ENCODE results near the gene SUB1.
"Not testable (repeated sequence)": the region's sequence is repeated elsewhere in the genome, so short reads cannot be mapped to it uniquely, and the experiment has no call there.

Gene SUB1

DNA sequence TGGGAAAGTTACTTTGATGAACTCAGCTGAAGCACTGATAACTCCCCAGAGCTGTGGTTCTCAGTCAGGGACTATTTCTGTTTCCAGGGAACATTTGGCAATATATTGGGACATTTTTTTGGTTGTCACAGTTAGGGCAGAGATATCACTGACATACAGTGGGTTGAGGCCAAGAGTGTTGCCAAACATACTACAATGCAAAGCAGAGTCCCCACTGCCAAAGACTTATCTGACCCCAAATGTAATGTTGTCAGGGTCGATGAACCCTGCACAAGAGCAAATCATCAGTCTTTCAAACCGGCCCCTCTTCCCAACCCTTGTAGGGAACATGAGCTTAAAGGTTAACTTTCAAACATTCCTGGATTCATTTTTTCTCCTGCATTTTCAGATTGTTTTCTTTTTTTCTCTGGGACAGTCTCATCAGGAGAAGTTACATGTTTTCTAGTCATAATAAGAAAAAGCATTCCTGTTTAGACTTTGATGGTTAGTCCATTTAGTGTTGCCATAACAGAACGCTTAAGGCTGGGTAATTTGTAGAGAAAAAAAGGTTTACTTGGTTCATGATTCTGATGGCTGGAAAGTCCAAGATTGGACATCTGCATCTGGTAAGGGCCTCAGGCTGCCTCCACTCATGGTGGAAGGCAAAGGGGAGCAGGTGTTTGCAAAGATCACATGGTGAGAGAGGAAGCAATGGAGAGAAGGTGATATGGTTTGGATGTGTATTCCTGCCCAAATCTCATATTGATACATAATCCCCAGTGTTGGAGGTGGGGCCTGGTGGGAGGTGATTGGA, 18.8 kb upstream of the SUB1 start:
- no peak for FAIRE-seq

DNA sequence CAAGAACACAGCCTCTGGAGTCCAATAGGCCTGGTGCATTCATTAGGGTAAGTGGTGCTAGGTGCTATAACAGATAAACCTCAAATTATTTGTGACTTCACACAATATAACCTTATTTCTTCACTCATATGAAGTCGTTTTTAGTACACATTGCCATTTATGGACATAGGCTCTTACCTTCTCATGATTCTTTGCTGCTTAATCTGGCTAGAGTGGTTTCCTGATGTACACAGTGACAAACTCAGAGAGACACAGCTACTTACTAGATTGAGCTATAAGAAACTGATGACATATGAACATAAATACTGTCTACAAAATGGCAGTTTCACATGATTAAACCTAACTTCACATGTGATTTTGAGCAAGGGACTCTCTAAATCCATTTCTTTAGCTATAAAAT, 14.2 kb upstream of the SUB1 start:
- FAIRE-seq: no peak

DNA sequence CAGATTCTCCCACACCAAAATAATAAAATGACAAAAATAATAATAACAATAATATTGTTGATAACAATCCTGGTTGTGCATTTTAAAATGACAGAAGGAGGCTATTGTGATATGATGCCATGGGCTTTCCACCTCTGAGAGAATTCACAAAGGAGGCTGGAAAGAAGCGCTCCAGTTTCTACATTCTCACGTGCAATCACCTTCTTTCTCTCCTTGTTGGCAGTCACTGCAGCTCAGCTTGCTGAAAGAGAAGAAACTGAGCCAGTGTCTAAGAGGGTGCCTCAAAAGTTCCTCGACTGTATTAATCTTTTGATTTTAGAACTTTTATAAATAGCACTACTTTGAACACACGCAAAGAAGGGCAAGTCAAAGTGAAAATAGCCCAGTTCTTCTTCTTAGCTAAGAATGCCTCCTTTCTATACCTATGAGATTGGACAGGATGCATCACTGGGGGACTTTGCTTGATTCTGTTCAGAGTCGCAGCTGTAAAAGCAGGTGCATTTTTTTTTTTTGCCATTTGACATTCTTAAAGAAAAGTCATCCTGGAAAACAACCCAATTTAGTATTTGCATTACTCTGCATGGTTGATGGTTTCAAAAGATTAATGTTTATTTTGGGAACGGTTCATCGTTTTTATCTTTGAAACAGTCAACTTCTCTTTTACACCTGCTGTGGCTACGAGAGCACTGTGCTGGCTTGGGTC, 12.4 kb upstream of the SUB1 start:
- FAIRE-seq: no peak

DNA sequence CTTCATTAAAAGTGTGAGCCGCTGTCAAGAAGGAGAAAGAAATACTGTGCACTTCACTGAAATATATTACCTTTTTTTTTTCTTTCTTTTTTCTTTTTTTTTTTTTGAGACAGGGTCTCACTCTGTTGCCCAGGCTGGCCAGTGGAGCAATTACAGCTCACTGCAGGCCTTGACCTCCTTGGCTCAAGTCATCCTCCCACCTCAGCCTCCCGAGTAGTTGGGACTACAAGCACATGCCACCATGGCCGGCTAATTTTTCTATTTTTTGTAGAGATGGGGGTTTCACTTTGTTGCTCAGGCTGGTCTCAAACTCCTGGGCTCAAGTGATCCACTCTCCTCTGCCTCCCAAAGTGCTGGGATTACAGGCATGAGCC, 11.9 kb upstream of the SUB1 start:
- not testable (repeated sequence) for FAIRE-seq

GRCh38 chr5:32574540-32575175, 10.7 kb upstream of the SUB1 start:
- no peak for FAIRE-seq

GRCh38 chr5:32578363-32578762, 7.0 kb upstream of the SUB1 start:
- FAIRE-seq: no peak

- no peak for FAIRE-seq
These were observed 6.6 kb upstream of the SUB1 start for GRCh38 chr5:32578764-32579163.

DNA sequence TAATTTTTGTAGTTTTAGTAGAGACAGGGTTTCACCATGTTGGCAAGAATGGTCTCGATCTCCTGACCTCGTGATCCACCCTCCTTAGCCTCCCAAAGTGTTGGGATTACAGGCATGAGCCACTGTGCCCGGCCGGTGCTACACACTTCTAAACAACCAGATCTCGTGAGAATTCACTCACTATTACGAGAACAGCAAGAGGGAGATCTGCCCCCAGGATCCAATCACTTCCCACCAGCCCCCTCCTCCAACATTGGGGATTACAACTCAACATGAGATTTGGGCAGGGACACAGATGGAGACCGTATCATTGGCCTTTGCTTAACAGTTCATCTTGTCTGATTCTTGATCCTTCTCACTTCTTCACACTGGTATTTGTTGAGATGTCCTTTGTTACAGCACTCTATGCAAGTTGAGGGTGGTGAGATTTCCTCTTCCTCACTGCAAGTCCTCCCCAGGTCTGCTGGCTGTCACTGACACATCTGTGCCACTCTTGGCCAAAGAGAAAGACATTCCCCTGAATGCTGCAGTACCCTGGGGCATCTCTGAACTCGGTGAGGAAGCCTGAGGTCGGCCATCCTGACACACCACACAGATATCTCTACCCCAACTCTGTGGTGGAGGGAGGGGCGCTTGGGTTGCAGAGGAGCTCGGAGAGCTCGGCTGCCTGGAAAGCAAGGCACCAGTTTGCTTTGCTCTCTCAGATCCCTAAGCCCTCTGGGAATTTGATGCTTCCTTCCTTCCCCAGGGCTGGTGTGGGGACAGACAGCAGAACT, 4.2 kb upstream of the SUB1 start:
- no peak for FAIRE-seq

DNA sequence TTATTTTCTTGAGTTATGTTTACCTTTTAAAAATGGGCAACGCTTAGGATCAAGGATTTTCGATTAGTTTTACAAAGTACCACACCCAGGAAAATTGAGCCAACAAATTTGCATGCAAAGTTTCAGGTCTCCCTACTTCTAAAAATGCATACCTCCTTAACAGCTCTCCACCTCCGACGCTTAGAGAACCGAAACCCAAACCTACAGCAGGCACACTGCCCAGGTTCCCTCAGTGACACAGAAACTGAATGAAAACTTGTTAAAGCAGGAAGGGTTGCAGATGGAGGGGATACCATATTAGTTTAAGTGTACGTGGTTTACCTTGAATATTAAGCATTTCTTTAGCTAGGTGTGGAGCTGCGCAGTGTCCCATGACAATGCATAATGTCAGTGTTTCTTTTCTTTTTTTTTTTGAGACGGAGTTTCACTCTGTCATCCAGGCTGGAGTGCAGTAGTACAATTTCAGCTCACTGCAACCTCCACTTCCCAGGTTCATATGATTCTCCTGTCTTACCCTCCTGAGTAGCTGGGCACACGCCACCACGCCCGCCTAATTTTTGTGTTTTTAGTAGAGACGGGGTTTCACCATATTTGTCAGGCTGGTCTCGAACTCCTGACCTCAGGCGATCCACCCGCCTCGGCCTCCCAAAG, 1.6 kb upstream of the SUB1 start:
- FAIRE-seq: no peak

GRCh38 chr5:32584646-32585045, 711 bp upstream of the SUB1 start:
- no peak for FAIRE-seq

- FAIRE-seq: no peak
These were observed 273 bp upstream of the SUB1 start for GRCh38 chr5:32585122-32585445.

DNA sequence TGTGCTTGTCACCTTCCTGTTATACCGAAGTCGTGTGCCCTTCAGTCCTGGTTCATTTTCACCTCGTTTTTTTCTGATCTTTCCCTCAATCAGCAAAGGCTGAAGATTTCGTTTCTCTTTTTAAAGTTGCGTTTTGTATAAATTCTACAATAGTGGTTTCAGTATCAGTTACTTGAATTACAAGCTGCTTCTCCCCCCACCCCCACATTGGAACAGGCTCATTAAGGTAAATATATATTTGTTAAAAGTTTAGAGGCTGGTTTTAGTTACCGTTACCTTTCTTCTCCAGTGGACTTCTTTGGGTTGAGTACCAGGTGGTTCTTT, 881 bp downstream of the SUB1 start:
- FAIRE-seq: no peak

GRCh38 chr5:32587067-32587551, 1.8 kb downstream of the SUB1 start:
- FAIRE-seq: no peak

GRCh38 chr5:32589416-32589815, 4.1 kb downstream of the SUB1 start:
- FAIRE-seq: no peak

- no peak for FAIRE-seq
These were observed 4.8 kb downstream of the SUB1 start for GRCh38 chr5:32589942-32590869.

DNA sequence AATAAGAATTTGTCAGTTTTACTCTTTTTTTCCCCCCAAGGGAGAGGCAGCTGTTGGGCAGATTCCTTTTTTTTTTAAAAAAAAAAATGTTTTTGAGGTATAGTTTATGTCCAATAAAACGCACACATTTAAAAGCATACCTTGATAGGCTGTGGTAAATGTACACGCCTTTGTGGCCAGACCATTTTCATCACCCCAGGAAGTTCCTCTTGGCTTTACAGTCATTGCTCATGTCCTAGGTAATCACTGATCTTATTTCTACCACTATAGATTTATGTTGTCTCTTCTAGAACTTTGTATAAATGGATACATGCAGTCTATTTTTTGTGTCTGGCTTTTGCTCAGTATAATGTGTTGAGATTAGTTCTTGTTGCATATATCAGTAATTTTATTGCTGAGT, 9.8 kb downstream of the SUB1 start:
- no peak for FAIRE-seq

- FAIRE-seq: no peak
These were observed 11.8 kb downstream of the SUB1 start for GRCh38 chr5:32597041-32597629.

DNA sequence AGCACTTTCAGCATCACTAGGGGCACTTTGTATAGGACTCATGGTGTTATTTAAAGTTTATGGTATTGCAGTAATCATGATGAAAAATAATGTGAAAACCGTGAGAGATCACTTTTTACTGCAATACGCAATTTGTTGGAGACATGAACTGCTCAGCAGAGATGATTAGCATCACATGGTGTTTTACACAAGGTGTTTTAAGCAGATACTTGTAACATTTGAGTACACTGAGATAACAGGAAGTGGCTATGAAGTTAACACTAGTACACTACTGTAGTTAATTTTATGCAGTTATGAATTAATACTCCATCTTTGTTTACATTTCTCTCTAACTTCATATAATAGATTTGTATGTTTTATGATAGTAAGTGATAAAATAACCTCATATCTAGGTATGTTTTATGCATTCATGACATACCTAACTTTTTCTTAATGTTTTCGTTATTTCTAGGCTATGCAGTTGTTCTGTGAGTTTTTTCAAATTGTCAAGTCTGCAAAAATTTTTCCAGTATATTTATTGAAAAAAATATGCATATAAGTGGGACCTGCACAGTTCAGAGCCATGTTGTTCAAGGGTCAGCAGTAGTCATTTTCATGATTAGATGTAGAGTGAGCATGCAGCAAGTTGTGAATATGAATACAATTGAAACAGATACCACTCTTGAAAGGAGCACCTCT, 13.0 kb downstream of the SUB1 start:
- FAIRE-seq: no peak

DNA sequence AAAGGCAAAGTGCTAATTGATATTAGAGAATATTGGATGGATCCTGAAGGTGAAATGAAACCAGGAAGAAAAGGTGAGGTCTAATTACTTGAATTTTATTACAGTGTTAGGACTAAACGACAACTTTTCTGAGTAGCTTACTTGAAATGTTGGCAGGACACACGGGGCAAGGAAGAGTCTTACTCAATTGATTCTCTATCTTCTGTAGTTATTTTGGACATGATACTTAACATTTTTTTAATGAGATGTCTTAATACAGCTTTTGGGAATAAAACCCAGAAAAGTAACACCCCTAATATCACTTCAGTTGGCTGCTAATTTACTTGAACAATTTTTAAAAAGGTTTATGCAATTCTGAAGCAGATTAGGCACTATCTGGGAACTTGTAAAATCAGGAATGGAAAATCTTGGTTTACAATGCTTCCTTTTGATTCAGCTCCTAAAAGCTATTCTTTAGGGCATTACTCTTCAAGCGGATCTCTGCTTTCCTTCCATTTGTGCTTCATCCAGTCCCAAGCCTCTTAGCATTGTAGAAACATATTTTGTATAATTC, 13.7 kb downstream of the SUB1 start:
- no peak for FAIRE-seq

- no peak for FAIRE-seq
These were observed 14.8 kb downstream of the SUB1 start for GRCh38 chr5:32600054-32600622.
